Measurements from ENCODE around the gene ADCY3.

- TF ChIP-seq TAF1 (IDR thresholded peaks at IDR 0.05; ENCODE audit: borderline replicate concordance, low read depth, low read length) (no peak), POLR2AphosphoS5 (IDR thresholded peaks at IDR 0.05; ENCODE audit: low read depth, low read length) (no peak)
These were observed 28.8 kb downstream of the ADCY3 start for GRCh38 chr2:24891201-24891600.

Data from GM12892 (cell line).